Activated T-helper 9 cell treated with anti-CD3 and anti-CD28 coated beads, Interleukin-2, amount 50 U/mL, for 16 hours (primary cell): ENCODE results near the gene ZNHIT2.
"Not testable (repeated sequence)": the region's sequence is repeated elsewhere in the genome, so short reads cannot be mapped to it uniquely, and the experiment has no call there.

Source experiments
- DNase-seq: peaks from one replicate; pipeline ENCODE4 v3.0.0-alpha.2; 2020; ENCODE audit warnings: low read depth

ZNHIT2 gene

GRCh38 chr11:65119670-65119995, 2.1 kb upstream of the ZNHIT2 start:
- no peak for DNase-seq

- not testable (repeated sequence) for DNase-seq
Measured at GRCh38 chr11:65118891-65119669, 1.6 kb upstream of the ZNHIT2 start.

GRCh38 chr11:65118097-65118837, 766 bp upstream of the ZNHIT2 start:
- DNase-seq, result no peak

- peak; percentile 46 for DNase-seq
Measured at GRCh38 chr11:65116370-65117205, 913 bp downstream of the ZNHIT2 start.

DNA sequence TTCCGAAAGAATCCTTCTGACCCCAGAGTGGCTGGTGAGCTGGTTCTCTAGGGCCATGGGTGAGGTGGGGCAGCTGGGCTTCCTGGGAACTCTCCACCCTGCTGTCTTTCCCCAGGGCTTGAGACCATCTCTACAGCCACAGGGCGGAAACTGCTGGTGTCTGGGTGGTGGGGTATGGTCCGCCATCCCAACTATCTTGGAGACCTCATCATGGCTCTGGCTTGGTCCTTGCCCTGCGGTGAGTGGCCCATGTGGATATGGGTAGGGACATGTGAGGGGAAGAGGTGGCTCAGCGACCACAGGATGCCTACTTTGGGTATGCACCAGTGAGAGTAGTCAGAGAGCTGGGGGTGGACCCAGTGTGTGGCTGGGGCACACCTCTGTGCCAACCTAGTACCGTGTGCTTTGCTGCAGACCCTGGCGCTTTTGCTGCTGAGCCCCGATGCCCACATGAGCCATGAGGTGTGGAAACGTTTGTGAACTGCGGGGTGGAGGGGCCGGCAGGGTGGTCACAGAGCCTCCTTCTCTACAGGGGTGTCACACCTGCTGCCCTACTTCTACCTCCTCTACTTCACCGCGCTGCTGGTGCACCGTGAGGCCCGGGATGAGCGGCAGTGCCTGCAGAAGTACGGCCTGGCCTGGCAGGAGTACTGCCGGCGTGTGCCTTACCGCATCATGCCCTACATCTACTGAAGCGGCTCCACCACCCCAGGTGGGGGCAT, 2.0 kb downstream of the ZNHIT2 start:
- DNase-seq, result no peak

GRCh38 chr11:65114538-65115171, 2.8 kb downstream of the ZNHIT2 start:
- DNase-seq, result no peak

- no peak for DNase-seq
Measured at GRCh38 chr11:65113839-65114238, 3.7 kb downstream of the ZNHIT2 start.

DNA sequence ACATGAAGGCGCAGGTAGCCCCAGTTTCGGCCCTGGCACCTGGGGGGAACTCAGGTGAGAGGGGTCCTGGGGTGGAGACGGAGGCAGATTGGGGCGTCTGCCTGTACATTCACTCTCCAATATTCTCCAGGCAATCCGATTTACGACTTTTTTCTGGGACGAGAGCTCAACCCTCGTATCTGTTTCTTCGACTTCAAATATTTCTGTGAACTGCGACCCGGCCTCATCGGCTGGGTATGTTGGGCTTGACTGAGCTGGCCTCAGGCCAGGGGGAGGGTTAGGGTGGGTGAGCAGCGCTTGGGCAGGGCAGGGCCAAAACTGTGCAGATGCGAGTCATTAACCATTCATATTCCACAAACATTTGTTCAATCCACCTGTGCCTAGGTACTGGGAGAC, 4.1 kb downstream of the ZNHIT2 start:
- DNase-seq, result no peak

- peak; percentile 67 for DNase-seq
Measured at GRCh38 chr11:65112546-65113360, 4.7 kb downstream of the ZNHIT2 start.

GRCh38 chr11:65111744-65112545, 5.6 kb downstream of the ZNHIT2 start, which contains the start of gene TM7SF2:
Gene TM7SF2, plus strand, starts transcription at chr11:65111872. Its CDS starts 144 bp downstream, at chr11:65112016.
- peak; percentile 92 for DNase-seq

GRCh38 chr11:65111159-65111743, 6.2 kb downstream of the ZNHIT2 start:
- no peak for DNase-seq

DNA sequence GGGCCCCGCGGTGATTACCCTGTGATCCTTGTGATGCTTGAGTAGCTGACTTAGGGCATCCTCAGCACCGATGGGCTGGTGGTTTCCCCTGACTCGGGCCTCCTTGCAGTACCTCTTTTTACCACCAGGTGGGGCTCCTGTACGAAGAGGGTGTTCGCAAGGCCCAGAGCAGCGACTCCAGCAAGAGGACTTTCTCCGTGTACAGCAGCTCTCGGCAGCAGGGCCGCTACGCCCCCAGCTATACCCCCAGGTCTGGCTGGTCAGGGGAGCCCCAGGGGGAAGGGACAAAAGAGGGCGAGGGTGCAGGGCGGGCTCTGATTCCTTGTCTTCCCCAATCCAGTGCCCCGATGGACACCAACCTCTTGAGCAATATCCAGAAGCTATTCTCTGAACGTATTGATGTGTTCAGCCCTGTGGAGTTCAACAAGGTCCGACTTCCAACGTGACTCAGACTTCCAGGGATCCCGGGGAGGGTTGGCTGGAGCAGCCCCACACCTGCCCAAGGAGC, 7.1 kb downstream of the ZNHIT2 start:
- DNase-seq, result peak; percentile 91

DNA sequence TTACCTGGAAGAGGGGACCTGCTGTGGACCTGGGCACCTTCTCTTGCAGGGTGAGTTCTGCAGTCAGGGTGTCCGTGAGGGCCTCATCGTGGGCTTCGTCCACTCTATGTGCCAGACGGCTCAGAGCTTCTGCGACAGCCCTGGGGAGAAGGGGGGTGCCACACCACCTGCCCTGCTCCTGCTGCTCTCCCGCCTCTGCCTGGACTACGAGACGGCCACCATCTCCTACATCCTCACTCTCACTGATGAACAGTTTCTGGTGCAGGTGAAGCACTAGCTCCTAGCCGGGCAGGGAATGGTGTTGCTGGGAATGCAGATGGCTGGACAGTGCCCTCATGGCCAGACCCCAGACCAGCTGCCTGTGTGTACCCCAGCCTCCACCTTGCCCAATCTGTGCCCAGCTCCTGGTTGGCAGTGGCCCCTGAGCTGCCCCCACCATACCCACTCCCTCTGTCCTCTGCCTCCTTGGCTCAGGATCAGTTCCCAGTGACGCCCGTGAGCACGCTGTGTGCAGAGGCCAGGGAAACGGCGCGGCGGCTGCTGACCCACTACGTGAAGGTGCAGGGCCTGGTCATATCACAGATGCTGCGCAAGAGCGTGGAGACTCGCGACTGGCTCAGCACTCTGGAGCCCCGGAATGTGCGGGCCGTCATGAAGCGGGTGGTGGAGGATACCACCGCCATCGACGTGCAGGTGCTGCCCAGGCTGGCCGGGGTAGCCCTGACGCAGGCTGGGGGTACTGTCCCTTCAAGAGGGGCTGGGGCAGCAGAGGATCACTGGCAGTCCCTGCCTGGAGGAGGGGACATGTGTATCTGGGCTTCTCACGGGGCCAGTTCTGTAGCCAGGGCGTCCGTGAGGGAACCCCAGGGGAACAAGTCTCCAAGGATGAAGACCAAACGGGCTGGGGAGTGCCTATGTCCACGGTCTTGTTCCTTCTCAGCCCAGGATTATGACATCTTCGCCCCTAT, 8.0 kb downstream of the ZNHIT2 start:
- DNase-seq, result no peak

DNA sequence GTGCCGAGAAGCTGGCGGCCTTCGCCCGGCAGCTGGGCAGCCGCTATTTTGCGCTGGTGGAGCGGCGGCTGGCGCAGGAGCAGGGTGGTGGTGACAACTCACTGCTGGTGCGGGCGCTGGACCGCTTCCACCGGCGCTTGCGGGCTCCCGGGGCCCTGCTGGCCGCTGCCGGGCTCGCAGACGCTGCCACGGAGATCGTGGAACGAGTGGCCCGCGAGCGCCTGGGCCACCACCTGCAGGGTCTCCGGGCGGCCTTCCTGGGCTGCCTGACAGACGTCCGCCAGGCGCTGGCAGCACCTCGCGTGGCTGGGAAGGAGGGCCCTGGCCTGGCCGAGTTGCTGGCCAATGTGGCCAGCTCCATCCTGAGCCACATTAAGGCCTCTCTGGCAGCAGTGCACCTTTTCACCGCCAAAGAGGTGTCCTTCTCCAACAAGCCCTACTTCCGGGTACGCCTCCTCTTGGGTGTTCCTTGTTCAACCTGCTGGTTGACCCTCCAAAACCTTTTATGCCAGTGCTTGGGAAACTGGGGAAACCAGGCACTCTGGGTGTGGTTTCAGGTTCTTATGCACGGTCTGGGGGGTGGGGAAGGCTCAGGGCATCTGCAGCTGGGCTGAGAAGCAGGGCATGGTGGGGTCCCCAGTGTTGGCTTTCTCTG, 8.9 kb downstream of the ZNHIT2 start:
- no peak for DNase-seq

DNA sequence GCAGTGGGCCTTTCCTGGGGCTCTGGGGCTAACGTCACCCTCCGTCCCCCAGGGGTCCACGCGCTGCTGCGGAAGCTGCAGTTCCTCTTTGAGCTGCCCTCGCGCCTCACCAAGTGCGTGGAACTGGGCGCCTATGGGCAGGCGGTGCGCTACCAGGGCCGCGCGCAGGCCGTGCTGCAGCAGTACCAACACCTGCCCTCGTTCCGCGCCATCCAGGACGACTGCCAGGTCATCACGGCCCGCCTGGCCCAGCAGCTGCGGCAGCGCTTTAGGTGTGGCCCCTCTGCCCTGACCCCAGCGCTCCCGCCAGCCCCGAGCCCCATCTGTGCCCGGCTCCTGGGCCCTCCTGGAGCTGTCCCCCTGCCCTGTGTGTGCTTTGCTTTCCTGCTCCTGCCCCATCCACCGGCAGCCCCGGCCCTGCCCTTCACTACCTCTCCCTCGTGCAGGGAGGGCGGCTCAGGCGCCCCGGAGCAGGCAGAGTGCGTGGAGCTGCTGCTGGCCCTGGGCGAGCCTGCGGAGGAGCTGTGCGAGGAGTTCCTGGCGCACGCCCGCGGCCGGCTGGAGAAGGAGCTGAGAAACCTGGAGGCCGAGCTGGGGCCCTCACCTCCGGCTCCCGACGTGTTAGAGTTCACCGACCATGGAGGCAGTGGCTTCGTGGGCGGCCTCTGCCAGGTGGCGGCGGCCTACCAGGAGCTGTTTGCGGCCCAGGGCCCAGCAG, 9.6 kb downstream of the ZNHIT2 start:
- DNase-seq, result no peak

- no peak for DNase-seq
Measured at GRCh38 chr11:65107078-65107477, 10.4 kb downstream of the ZNHIT2 start.

GRCh38 chr11:65104628-65105027, 12.9 kb downstream of the ZNHIT2 start:
- DNase-seq, result no peak
